GM18907 (cell line): ENCODE data around the gene TMEM129.

ENCODE experiments used
- ATAC-seq: cut with Tn5 transposase; IDR thresholded peaks from one replicate; pipeline ENCODE4 v1.9.1; 2021; ENCODE audit warnings: mild to moderate bottlenecking, moderate library complexity; ENCODE audit not compliant: unreplicated experiment

Gene TMEM129

GRCh38 chr4:1722551-1723118, 1.5 kb upstream of the TMEM129 start:
- no peak for ATAC-seq

DNA sequence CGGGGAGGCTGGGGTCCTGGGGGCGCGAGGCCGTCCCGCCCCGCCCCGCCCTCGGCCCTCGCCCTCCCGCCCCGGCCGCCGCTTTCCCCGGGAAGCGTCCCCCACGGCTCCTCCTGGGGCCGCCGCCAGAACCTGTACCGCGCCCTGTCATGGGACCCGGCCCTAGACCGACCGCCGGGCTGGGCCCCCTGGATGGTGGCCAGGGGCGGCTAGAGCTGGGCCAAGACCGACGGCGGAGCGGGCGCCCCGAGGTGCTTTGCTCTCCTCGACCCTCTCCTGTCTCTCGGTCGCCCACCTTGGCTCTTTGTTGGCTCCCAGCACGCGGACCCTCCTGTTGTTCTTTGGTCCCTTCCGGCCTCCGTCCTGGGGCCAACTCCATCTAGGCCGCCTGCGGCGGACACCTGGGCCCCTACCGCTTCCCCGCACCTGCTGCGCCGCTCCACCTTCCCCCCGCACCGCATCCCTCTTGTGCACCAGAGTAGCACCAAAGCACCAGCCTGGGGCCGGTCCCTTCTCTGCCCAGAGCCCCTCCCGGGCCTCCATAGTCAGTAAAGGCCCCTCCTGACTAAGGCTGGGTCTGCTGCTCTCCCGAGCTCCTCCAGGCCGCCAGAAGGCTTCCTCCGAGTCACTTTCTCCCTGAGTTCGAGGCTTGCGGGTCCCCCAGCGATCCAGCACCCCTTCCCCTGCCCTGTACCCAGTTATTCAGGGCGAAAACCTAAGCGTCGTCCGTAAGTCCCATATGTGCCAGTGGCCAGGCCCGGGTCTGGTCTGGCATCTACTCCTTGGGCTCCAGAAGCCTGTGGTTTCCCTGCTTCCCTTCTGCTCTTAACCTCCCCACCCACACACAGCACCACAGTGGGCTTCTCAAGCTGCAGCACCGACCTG, 785 bp upstream of the TMEM129 start:
- ATAC-seq = no peak

DNA sequence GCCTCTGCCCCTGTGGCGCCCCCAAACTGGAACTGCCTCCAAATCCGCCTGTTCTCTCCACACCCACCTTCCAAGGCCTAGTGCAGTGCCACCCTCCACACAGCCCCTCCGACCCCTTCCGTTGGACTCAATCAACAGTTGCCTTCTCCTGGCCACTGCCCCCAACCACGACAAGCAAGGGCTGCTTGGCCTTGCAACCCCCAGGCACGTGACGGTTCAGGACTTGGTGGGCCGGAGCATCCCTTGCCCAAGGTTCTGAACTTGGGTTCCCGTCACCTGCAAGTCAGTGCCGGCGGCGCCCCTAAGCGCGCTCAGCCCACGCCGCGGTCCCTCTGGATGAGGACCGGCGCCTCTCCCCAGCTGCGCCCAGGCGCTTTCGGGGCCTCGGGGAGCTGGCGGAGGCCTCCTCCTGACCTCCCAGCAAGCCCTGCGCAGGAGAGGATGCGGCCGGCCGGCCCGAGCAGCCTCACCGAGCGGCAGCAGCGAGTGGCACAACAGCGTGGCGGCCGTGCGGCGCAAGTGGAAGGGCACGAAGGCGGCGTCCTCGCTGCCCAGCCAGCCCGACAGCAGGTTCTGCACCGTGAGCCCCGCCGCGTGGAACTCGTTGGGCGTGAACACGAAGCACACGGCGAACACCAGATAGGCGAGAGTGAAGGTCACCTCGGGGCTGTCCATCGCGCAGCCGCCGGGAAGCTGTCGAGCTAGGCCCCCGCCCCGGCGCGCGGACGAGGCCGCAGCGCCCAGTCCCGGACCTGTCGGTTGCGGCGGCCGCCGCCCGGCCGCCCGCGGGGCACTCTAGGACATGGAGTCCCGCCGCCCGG, 750 bp downstream of the TMEM129 start:
- ATAC-seq = peak; percentile 18

GRCh38 chr4:1718095-1718850, 2.9 kb downstream of the TMEM129 start:
- ATAC-seq = no peak

DNA sequence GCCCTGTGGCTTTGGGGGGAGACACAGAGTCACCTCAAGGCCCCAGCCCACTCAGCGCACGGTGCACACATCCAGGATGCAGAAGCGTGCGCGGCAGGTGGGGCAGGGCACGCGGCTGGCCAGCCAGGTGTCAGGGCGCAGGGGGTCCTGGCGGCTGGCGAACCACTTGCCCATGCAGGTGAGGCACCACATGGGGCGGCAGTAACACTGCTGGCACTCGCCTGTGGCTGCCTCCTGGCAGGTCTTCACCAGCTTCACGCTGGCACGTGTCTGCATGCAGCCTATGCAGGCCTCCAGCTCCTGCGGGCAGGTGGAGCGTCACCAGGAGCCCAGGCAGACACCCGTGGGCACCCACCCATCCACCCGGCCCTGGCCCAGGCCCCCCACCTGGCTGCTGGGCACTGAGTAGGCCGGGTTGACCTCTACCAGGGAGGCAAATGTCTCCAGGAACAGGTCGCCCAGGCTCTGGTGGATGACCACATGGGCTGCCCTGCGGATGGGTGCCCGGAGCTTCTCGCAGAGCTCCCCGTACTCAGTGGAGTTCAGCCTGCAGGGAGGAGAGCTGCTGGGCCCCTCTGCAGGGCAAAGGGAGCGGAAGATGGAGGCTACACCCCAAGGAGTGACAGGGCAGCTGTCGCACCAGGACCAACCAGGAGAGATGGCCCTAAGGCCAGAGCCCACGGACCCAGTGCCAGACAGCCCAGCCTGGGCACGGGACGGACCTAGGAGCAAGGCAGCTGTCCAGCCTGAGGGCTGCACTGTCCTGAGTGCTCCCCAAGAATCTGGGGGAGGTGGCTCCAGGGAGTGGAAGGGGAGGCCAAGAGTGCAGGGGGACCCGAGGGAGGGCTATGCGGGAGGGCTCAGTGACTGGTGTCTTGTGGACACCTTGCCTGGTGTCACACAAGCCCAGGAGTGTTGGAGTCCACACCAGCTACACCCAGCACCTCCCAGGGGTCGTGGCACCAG, 3.7 kb downstream of the TMEM129 start:
- ATAC-seq = no peak

GRCh38 chr4:1716065-1716945, 4.8 kb downstream of the TMEM129 start:
- no peak for ATAC-seq

GRCh38 chr4:1715002-1715758, 5.9 kb downstream of the TMEM129 start:
- ATAC-seq = no peak

GRCh38 chr4:1714303-1715001, 6.7 kb downstream of the TMEM129 start:
- ATAC-seq = no peak

DNA sequence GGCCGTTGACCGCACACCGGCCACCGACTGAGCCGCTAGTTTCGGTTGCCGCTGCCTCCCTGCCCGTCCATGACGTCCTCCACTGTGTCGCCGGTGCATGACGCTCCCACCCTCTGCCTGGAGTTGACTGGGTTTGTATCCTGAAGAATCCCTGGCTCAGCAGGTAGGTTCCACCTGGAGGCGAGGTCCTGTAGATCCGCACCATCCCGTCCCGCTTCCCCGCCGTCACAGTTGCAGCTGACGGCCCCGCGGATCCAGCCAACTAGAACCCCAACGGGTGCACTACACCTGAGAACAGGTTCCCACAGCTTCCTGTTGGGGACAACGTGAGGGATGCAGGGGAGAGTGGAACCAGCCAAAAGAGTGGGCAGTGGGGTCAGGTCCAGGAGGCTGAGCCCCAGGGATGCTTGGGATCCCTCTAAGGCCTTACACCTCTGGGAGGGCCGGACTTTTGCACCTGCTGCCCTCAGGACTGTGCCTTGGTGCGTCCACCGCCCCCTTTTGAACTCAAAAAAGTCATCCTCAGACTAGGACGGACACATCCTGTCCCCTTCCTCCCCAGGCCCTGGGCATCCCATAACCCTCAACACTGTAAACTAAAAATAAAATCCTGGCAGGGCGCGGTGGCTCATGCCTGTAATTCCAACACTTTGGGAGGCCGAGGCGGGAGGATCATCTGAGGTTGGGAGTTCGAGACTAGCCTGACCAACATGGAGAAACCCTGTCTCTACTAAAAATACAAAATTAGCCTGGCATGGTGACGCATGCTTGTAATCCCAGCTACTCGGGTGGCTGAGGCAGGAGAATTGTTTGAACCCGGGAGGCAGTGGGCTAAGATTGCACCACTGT, 7.9 kb downstream of the TMEM129 start:
- ATAC-seq = no peak

- peak; percentile 79 for ATAC-seq
Observed at GRCh38 chr4:1712216-1713002, 8.7 kb downstream of the TMEM129 start, which contains the start of gene SLBP. Gene SLBP (minus strand): TSS chr4:1712319. CDS start chr4:1712188, 131 bp downstream.

- peak; percentile 10 for ATAC-seq
Observed at GRCh38 chr4:1711571-1712215, 9.4 kb downstream of the TMEM129 start.

DNA sequence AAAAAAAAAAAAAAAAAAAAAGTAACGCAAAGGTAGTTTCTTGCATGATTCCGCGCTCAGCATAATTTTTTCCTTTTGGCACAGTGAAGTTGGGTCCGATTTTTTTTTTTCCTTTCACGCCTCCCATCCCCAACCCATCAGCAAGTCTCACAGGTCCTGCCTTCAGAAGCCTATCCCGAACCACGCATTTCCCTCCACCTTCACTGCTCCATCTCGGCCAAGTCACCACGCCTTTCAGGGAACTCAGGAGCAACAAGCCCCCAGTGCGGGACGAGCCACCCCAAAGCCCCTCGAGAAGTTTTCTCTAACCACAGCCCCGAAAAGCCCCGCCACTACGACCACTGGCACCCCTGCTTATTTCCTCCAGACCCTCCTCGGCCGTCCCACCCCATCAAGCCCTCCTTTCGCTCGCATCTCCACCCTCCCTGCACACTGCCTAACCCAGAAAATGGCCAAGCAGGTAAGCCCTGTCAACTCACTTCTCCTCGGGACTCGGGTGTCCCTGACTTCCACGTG, 10.0 kb downstream of the TMEM129 start:
- ATAC-seq = no peak

GRCh38 chr4:1708581-1708980, 12.5 kb downstream of the TMEM129 start:
- ATAC-seq = no peak

DNA sequence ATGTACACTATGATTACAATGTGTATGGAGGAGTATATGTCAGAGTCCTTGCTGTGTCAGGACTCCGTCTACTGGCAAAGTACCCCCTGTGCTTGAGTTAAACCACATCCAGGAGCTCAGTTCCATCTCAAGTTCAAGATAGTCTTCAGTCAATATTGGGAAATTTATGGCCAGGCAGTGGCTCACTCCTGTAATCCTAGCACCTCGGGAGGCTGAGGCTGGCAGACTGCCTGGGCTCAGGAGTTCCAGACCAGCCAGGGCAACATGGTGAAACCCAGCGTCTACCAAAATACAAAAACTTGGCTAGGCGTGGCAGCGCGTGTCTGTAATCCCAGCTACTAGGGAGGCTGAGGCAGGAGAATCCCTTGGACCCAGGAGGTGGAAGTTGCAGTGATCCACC, 14.8 kb downstream of the TMEM129 start:
- no peak for ATAC-seq

DNA sequence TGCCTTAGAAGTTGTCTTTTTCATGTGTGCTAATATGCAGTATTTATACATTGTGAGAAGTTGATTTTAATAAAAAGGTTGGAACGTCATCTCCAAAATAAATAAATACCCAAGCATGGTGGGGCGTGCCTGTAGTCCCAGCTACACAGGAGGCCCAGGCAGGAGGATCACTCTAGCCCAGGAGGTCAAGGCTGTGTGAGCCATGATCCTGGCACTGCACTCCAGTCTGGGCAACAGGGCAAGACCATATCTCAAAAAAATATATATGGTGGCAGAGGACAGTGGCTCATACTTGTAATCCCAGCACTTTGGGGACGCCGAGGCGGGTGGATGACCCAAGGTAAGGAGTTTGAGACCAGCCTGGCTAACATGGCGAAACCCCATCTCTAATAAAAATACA, 15.4 kb downstream of the TMEM129 start:
- no peak for ATAC-seq
